Astrocyte of the spinal cord (primary cell): Measurements from ENCODE around the gene INAVA.
"Not testable (repeated sequence)": the region's sequence is repeated elsewhere in the genome, so short reads cannot be mapped to it uniquely, and the experiment has no call there.

Source experiments
- DNase-seq: peaks from one replicate; pipeline ENCODE4 v3.0.0; 2011; ENCODE audit warnings: low read depth, low spot score
- H3K4me3 ChIP-seq: 2 replicates; pipeline ENCODE4 v1.5.1; 2011; ENCODE audit warnings: low read depth, mild to moderate bottlenecking, low read length, moderate library complexity
- in situ Hi-C: cut with HindIII; loops from 2 replicates; pipeline ENCODE4 v1.10.0; 2017; ENCODE audit warnings: low sequenced_read_pairs
- TF ChIP-seq, protein P1 (sequence below): IDR thresholded peaks from 2 replicates; pipeline ENCODE4 v1.5.1; 2012; ENCODE audit warnings: low read depth, mild to moderate bottlenecking, low read length, inconsistent platforms

The INAVA gene

DNA sequence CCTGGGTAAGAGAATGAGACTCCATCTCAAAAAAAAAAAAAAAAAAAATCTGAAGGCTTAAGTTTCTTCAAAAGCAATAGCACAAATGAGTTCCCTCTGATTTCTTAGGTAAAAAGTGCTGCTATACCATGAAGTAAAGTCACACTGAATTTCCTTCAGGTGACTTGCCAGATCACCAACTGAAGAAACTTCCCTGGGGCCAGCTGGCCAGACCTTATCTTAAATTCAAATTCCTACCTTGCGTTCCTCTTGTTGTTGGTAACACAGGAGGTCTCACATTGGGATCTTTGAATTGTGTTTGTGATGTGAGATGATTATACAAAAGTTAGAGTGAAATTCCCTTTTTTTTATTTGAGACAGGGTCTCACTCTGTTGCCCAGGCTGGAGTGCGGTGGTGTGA is 11.8 kb downstream of the INAVA start:
- in situ Hi-C loops = no loop called here
- no peak for DNase-seq
- H3K4me3 ChIP-seq = no peak overlapping the region
- TF ChIP-seq, protein P1, sequence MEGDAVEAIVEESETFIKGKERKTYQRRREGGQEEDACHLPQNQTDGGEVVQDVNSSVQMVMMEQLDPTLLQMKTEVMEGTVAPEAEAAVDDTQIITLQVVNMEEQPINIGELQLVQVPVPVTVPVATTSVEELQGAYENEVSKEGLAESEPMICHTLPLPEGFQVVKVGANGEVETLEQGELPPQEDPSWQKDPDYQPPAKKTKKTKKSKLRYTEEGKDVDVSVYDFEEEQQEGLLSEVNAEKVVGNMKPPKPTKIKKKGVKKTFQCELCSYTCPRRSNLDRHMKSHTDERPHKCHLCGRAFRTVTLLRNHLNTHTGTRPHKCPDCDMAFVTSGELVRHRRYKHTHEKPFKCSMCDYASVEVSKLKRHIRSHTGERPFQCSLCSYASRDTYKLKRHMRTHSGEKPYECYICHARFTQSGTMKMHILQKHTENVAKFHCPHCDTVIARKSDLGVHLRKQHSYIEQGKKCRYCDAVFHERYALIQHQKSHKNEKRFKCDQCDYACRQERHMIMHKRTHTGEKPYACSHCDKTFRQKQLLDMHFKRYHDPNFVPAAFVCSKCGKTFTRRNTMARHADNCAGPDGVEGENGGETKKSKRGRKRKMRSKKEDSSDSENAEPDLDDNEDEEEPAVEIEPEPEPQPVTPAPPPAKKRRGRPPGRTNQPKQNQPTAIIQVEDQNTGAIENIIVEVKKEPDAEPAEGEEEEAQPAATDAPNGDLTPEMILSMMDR = no peak

DNA sequence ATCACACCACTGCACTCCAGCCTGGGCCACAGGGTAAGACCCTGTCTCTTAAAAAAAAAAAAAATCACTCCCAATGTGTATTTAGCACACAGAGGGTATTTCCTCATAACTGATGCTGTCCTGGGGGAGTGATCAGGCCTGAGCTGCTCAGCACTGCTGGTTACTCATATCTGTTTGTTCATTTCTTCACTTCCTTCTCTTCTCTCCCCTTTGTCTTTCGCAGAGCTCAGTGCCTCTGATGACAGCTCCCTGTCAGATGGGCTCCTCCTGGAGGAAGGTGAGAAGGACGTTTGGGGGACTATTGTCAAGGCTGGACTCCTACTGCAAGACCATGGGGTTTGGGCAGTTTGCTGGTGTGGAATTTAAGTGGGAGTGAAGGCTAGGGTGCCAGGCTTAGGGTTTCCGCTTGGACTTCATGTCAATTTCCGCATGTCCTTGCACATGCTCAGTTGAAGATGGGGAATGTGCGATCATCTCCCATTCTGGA is 13.0 kb downstream of the INAVA start:
- TF ChIP-seq, protein P1 = no peak
- no peak overlapping the region for H3K4me3 ChIP-seq
- in situ Hi-C loops = no loop called here
- no peak for DNase-seq

DNA sequence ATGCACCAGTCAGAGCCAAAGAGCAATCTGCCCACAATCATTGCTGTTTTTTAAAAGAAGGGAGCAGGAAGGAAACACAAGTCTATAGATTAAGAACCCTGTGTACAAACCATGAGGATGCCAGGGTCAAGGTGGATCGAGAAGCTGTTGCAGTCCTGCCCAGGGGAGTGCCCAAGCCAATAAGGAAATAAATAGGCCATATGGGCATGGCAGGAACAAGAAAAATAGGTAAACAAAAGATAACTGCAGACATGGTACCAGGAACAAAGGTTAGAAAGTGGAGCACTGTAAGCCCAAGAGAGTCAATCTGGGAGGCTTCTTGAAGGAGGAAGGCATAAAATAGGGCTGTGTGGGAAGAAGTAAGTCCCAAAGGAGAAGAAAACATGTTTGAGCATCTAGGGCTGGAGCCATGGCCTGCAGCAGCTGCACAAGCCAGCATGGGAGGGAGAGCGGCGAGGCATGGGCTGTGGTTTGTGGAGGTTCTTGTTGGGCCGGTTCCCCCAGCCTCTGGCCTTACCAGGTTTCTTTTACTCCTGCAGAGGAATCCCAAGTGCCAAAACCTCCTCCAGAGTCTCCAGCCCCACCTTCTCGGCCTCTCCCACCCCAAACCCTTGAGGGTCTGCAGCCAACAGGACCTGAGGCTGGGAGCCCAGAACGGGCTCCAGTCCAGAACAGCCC is 13.6 kb downstream of the INAVA start:
- TF ChIP-seq, protein P1 = no peak
- no peak overlapping the region for H3K4me3 ChIP-seq
- no peak for DNase-seq
- in situ Hi-C loops = no loop called here

DNA sequence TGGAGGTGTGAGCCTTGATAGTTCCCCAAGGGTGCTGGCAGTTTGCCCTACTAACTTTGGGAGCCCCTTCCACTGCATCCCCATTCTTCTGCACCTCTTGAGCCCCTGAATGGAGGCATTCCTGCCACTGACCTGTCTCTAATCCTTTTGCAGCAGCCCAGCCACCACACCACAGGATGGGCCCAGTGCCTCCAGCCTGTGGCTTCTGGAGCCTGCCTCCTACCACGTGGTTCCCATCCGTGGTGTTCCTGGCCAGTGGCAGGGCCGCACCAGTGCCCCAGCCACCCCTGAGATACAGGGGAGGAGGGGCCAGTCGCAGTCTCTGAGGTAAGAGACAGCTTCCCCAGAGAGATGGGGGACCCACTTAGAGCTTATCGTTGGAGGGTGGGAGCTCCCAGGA is 14.4 kb downstream of the INAVA start:
- no peak overlapping the region for H3K4me3 ChIP-seq
- in situ Hi-C loops = no loop called here
- no peak for DNase-seq
- TF ChIP-seq, protein P1 = no peak

DNA sequence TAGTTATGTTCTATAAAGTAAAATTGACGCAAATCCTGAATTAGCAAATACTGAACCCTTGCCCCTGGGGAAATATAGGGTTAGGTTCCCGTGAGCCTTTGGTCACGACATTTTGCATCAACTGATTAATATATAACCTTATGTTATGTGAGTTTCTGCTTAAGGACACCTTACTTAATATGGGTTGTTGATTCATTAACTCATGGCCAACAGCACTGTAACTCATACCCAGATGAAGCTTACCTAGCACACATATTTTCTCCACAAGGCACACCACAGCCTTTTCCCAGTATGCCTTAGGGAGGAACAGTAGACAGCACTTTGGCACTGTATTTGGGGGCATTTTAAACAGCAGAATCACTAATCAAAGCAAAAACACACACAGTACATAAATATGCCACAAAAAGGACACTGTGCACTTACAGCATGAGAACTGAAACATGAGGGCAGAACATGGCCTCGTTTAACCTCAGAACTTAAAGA is 15.1 kb downstream of the INAVA start:
- in situ Hi-C loops = no loop called here
- TF ChIP-seq, protein P1 = no peak
- DNase-seq = no peak
- no peak overlapping the region for H3K4me3 ChIP-seq

DNA sequence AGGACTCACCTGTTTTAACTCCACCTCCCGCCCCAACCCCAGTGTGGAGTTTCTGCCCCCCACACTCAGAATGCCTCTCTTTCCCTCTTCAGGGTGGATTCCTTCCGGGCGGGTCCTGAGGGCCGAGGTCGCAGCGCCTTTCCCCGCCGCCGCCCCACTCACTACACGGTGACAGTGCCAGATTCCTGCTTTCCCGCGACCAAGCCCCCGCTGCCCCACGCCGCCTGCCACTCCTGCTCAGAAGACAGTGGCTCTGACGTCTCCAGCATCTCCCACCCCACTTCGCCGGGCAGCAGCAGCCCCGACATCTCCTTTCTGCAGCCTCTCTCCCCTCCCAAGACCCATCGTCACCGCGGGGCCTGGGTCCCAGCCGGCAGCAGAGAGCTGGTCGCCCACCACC is 16.7 kb downstream of the INAVA start:
- in situ Hi-C loops = no loop called here
- TF ChIP-seq, protein P1 = no peak
- no peak for DNase-seq
- no peak overlapping the region for H3K4me3 ChIP-seq

DNA sequence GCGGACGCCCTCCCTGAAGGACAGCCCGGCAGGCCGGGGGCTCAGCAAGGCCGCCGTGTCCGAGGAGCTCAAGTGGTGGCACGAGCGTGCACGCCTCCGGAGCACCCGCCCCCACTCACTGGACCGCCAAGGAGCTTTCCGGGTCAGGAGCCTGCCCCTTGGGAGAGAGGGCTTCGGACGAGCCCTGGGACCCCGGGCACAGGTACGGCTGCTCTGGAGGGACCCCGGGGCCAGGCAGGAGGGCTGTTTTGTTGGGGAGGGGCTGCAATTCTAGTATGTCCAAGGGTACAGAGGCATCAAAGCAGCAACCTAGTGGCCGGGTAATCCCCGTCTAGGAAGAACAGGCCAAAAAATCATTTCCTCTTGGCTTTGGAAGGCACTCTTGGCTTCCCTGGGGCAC is 17.2 kb downstream of the INAVA start:
- H3K4me3 ChIP-seq, in situ Hi-C loops, DNase-seq: not testable (repeated sequence)
